ENCODE measurements around the gene ABCB9. TPM values are rescaled to one million over a fixed set of nuclear protein-coding genes. Genes with fewer than 3 reads are reported as not detected.

Gene ABCB9
- total and polyA plus RNA-seq, 2 donors (not counting 1 experiment from before 2014, with no cell fraction given): 2.1 to 3.7 TPM

DNA sequence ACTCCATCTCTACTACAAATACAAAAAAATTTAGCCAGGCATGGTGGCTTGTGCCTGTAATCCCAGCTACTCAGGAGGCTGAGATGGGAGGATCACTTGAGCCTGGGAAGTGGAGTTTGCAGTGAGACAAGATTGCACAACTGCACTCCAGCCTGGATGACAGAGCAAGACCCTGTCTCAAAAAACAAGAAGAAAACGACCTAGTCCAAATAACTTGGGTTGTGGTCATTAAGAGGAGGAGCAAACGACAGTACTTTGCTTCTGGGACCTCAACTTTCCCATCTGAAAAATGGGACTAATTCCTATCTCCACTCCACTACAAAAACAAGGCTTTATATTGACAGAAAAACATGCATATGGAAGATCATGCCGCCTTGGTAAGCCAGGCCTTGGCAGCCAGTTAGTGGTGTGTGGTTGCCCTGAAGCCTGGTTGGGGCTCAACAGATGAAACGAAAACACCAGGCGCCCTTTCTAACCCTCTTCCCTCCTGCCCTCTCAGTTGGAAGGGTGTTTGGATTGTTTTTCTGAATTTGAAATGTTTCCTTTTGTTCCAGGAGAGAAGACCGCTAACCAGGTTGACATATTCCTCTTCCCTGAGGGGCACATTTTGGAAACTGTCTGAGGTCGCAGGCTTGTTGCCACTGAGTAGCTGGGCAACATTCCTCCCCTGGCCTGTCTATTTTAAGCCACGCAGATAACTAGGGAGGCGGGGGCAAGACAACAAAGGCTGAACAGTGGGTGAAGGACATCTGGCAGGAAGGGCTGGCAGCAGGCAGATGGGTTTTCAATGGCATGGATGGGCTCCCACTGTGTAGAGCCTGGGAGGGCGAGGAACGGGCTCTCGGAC lies 56.6 kb downstream of the ABCB9 start:
- no peak overlapping the region for H3K27ac Mint-ChIP-seq

More for the DNA sequence above, 56.6 kb downstream of the ABCB9 start:
- H4K20me1 ChIP-seq (ENCODE audit: control insufficient read depth, insufficient read depth, low read length, poor library complexity, severe bottlenecking): no peaks in the 10 kb centered on the region
- Mint-ChIP-seq H3K9me3 (ENCODE audit: insufficient read depth) (no peaks in the 10 kb centered on the region), H3K4me3 (no peak overlapping the region), H3K4me1 (no peaks in the 10 kb centered on the region), H3K27me3 (no peaks in the 10 kb centered on the region)
- no peak overlapping the region for H3K9ac ChIP-seq (ENCODE audit: low read length)
- H2AFZ ChIP-seq (ENCODE audit: insufficient read depth, low read depth, low read length, poor library complexity, severe bottlenecking): no peak overlapping the region
- ATAC-seq (ENCODE audit: low read depth): no peak
- no peaks in the 10 kb centered on the region for H3K79me2 ChIP-seq (ENCODE audit: control insufficient read depth, insufficient read depth, low read length)
- H3K9me3 ChIP-seq (ENCODE audit: control extremely low read depth in 1 of 3, control insufficient read depth in 2 of 3, insufficient read depth in 1 of 3, low read length in 2 of 3): no peaks in the 10 kb centered on the region
- 64% methylated on average over 5 of the region's 12 CpGs for WGBS (ENCODE audit: insufficient coverage)
- no peak for TF ChIP-seq EZH2 (IDR thresholded peaks at IDR 0.05; ENCODE audit: borderline replicate concordance, insufficient read depth, low read depth, low read length, poor library complexity, severe bottlenecking)
- TF ChIP-seq CTCF (IDR thresholded peaks at IDR 0.05): no peak
- ChIA-PET CTCF (interaction anchor here (1.5 kb wide), 1 partner anchor 12 kb away, joined by 3 read pairs; no protein-coding TSS in a partner anchor), POLR2A (no interaction called here)
- DNase-seq: no peak
- H3K36me3 ChIP-seq (replicated peaks in 1 of 2; ENCODE audit: control extremely low read depth in 1 of 2, control insufficient read depth in 1 of 2, extremely low read depth in 1 of 2, insufficient read depth in 2 of 2, low read length in 1 of 2): no peaks in the 10 kb centered on the region
- no peak overlapping the region for H3K4me2 ChIP-seq (replicated peaks; ENCODE audit: low read depth, low read length, poor library complexity, severe bottlenecking)
- H3K4me3 ChIP-seq (ENCODE audit: control extremely low read depth in 1 of 5, extremely low read depth in 1 of 5, insufficient read depth in 1 of 5, low read depth in 2 of 5, low read length in 4 of 5): no peak overlapping the region
- H3K27ac ChIP-seq (ENCODE audit: low read length in 2 of 2): no peak overlapping the region
- H3K4me1 ChIP-seq (ENCODE audit: control insufficient read depth in 2 of 2, insufficient read depth in 2 of 2, low read length in 2 of 2): no peaks in the 10 kb centered on the region
- intact Hi-C loops (cut with micrococcal nuclease): no loop called here
- no peaks in the 10 kb centered on the region for H3K27me3 ChIP-seq (replicated peaks in 1 of 4; ENCODE audit: control extremely low read depth in 1 of 4, control insufficient read depth in 3 of 4, insufficient read depth in 4 of 4, low read length in 3 of 4)

Measured in B cell (primary cell).